A549 treated with DMSO at 1 μM for 4 hours (cell line): ENCODE data around the gene PPP1R17. TPM values are rescaled to one million over a fixed set of nuclear protein-coding genes. Genes with fewer than 3 reads are reported as not detected.

Experiments used
- total RNA-seq: library from RNA; stranded (reverse); fragments of 200-300 nt; extraction: Qiagen RNA extraction; gene quantifications from 5 replicates; pipeline ENCODE4 v1.2.3, GENCODE V29; 2022; ENCODE audit warnings: low read depth

PPP1R17 gene
- total RNA-seq: not detected in 5 replicates

GRCh38 chr7:31687024-31687748, at the start of gene PPP1R17:
Gene PPP1R17, plus strand, starts transcription at chr7:31687215. Its CDS starts 5,227 bp downstream, at chr7:31692442.

Other genes with a start within 250 kb of the PPP1R17 start
- gene ITPRID1, start 173.1 kb upstream of the PPP1R17 start, total RNA-seq: not detected in 5 replicates